GM18867 (cell line): ENCODE measurements around the gene TEK.
"Not testable (repeated sequence)": the region's sequence is repeated elsewhere in the genome, so short reads cannot be mapped to it uniquely, and the experiment has no call there.

Experiments
- ATAC-seq: cut with Tn5 transposase; IDR thresholded peaks from one replicate; pipeline ENCODE4 v1.9.1; 2021; ENCODE audit warnings: mild to moderate bottlenecking, moderate library complexity; ENCODE audit not compliant: unreplicated experiment

TEK gene

GRCh38 chr9:27209034-27209433, 100.0 kb downstream of the TEK start:
- no peak for ATAC-seq

- ATAC-seq = no peak
Measured at GRCh38 chr9:27210588-27210987, 101.6 kb downstream of the TEK start.

- ATAC-seq = no peak
Measured at GRCh38 chr9:27212191-27212590, 103.2 kb downstream of the TEK start.

GRCh38 chr9:27212621-27213020, 103.6 kb downstream of the TEK start:
- no peak for ATAC-seq

- no peak for ATAC-seq
Measured at GRCh38 chr9:27227192-27227591, 118.2 kb downstream of the TEK start.

GRCh38 chr9:27239648-27240047, 130.6 kb downstream of the TEK start:
- ATAC-seq = not testable (repeated sequence)

GRCh38 chr9:27247756-27248155, 138.7 kb downstream of the TEK start:
- peak; percentile 86 for ATAC-seq

GRCh38 chr9:27248702-27249101, 139.7 kb downstream of the TEK start:
- ATAC-seq = no peak

- ATAC-seq = no peak
Measured at GRCh38 chr9:27258662-27259061, 149.6 kb downstream of the TEK start.

- ATAC-seq = no peak
Measured at GRCh38 chr9:27260789-27261516, 151.9 kb downstream of the TEK start.

GRCh38 chr9:27261517-27262211, 152.6 kb downstream of the TEK start:
- ATAC-seq = no peak

- no peak for ATAC-seq
Measured at GRCh38 chr9:27272103-27272502, 163.1 kb downstream of the TEK start.

GRCh38 chr9:27273186-27273585, 164.2 kb downstream of the TEK start:
- no peak for ATAC-seq

GRCh38 chr9:27276193-27277030, 167.4 kb downstream of the TEK start:
- ATAC-seq = peak; percentile 57

GRCh38 chr9:27278374-27278773, 169.3 kb downstream of the TEK start:
- no peak for ATAC-seq

GRCh38 chr9:27279611-27280010, 170.6 kb downstream of the TEK start:
- ATAC-seq = no peak
